ENCODE results near the gene PRPF18.

Gene PRPF18

DNA sequence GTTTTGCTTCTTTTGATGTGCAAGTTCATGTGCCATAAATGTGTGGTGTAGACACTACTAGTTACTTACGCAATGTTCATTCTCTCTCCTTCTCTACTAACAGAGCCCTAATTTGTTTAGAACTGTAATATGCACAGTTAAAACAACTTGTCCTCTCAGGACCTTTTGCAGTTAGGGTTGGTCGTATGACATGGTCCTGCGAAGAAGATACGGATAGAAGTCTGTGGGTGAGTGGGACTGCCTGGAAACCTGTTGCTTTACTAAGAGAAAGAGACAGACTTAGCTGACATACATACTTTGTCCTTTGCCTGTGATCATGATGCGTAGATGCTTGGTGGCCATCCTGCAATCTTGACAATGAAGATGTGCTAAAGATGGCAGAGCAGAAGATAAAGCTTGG lies 51.1 kb downstream of the PRPF18 start:
- no peak for DNase-seq (ENCODE audit: low read depth)

DNA sequence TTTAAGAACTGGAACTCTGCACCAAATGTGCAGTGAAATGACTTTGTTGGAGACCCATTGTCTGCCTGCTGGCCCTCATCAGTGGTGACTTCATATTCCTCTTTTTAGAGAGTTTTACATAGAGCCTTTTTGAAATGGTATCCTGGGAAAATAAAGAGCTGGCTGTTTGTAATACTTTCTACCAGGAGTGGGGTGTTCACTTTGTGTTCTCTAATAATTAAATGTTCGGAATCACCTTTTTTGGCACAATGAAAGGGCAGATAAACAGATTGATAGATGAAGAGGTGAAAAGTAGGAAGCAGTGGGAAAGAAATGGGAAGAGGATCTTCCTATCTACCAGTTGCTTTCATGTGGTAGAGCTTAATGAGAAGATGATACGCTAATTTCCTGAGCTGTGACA lies 55.5 kb downstream of the PRPF18 start:
- DNase-seq (ENCODE audit: low read depth) = no peak

DNA sequence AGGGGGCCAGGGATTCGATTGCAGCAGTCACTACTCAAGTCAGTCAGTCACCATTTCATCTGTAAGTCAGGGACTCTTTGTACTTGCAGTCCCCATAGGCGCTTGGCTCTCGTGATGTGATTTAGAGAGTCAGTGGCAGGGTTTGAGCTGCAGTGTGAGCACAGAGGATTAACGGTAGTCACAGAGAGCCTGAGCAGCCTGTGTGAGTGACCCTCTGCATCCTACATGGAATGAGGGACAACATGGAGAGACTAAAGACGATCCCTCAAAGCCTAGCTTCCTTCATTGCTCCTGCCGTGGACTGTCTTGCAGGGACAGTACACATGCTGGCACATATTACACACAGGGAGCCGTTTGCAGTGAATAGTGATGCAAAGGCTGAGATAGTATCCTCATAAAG lies 56.3 kb downstream of the PRPF18 start:
- no peak for DNase-seq (ENCODE audit: low read depth)

DNA sequence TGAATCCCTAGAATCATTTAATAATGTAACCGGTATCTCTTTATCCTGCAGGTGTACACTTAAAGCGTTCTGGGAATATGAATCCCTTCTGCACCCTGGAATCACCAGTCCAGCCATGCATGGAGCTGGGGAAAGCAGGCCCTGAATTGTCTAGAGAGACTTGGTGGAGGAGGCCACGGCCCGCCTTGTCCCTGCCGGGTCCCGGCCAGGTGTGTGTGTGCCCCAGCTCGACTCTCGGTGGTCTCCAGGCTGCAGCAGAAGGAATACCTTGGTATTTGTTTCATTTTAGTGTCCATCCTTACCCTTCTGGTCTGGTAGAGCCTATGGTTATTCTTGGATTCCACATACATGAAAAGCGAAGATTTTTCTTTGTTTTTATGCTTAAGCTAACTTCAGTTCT lies 58.1 kb downstream of the PRPF18 start:
- DNase-seq (ENCODE audit: low read depth) = no peak

DNA sequence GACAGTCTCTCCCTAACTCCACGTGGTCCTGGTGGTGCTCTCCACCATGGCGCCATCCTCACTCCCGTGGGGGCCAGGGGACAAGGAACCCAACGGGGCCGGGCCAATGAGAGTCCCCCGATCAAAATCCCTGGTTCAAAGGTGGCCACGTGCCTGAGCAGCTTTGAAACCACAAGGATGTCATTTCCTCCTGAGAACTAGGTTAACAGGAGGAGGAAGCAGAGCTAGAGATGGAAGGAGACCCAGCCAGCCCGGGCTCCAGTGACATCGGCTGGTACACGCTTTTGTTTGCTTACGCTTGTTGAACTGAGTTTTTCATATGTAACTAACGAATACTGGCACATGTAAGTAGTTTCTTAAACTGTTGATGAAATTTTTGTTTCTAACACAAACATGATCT lies 61.7 kb downstream of the PRPF18 start:
- no peak for DNase-seq (ENCODE audit: low read depth)

DNA sequence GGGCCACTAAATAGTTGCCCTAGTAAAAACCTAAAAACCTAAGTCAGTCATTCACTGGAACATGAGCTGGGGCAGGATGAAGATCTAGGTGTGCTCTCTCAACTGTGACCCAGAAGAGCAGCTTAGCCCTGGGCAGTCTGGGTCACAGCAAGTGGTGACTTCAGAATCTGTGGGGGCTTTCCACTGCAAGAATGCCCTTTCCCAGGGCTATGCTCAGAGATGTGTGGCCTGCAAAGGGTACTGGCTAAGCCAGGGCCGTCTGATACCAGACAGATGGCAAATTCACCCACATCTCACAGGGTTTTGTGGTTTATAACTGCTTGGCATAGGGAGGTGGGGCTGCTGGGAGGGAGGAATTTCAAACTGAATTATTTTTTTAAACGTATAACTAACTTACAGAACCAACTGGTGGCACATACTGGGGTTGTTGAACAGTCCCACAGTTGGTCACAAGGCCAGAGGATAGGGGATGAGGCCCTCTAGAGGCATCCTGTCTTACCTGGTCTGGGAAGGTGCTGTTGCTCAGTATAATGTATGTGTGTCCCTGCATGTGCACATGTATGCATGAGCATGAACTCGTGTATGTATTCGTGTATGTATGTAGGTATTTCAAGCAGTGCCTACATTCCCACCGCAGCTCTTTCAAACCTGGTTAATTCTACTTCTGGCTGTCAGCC lies 63.2 kb downstream of the PRPF18 start:
- DNase-seq (ENCODE audit: low read depth) = no peak

DNA sequence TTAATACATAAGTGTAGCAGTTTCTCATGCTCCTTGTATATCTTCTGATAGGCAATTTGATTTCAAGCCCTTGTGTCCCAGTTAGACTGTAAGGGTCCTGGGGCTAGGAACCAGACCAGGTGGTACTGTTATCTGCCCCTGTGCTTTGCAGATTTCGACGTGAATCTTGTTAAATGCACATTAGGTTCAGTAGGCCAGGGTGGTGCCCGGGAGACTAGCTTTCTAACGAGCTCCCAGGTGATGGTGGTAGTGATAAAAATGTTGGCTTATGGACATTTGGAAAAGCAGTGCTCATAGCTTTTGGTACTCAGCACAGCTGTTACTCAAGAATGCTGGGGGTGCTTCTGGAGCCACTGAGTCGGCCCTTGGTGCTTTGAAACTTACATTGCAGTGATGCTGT lies 64.2 kb downstream of the PRPF18 start:
- DNase-seq (ENCODE audit: low read depth) = no peak

DNA sequence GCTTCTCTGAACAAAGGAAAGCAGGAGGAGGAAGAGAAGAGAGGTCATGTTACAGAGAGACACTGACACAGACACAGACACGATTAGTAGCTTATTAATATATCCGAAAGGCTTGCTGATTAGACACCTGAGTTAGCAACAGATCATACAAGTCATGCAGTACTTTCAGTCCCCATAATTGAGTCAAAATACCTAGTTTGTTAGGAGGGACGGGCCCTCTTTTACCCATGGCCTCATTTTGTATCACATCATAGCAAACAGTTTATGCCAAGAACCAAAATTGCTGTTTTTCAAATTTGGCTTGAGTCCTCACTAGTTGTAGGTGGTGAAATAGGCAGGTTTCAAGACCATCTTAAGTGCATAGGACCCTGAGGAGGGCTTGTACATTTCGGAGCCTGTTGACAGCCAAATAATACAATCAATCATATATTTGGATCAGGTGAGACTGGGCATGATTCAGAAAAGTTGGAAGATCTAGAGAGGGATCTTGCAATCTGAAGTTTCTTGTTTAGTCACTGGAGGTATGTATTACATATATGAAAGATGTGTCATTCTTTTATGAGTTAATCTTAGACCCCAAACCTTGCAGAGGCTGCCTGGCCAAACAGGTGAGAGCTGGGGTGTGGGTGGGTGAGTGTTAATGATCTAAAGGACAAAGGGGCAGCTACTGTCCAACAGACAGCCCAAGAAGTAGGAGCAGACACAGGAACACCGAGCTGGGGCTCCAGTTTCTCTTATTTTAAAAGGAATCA lies 65.4 kb downstream of the PRPF18 start:
- no peak for DNase-seq (ENCODE audit: low read depth)

DNA sequence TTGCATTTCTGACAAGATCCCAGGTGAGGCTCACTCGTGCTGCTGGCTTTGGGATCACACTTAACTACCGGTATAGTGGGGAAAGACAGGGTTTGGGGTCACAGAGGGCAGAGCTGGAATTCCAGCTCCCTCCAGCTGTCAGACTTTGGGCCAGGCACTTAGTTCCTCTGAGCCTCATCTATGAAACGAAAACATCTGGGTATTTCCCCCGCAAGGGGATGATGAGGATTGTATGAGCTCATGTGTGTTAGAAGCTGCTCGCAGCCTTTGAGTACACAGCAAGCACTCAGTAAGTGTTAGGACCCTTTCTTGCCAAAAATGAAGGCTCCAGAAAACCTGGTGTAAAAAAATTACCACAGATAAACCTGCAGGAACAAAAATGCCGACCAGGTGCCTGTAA lies 66.1 kb downstream of the PRPF18 start:
- DNase-seq (ENCODE audit: low read depth) = no peak

DNA sequence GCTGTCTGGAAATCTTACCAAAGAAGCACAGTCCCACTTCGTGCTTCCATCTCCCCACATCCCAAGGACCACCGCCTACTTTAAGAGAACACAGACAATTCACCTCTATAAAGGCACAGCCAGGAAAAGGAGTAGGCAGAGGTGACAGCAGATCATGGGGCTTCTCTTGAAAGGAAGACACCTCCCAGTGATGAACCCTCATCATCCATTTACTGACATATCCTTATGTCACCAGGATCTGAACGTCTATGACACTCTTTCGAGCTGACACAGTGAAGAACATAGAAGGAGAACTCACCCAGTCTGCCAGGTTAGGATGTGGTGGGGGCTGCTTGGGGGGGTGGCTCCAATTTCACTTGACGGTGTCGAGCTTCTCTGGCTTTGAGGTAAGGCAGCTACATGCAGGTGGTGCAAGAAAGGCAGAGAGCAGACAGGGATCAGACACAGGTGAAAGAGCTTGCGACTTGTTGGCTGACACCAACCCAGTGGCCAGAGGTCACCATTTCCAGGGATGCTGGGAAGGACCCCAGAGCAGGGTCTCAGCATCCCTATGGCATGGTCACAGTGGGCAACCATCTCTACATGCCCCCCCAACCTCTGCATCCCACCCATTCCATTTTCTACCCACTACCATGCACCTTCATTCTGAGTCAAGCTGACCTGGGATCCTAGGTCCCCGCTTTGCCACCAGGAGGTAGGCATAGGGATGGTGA lies 67.5 kb downstream of the PRPF18 start:
- no peak for DNase-seq (ENCODE audit: low read depth)

DNA sequence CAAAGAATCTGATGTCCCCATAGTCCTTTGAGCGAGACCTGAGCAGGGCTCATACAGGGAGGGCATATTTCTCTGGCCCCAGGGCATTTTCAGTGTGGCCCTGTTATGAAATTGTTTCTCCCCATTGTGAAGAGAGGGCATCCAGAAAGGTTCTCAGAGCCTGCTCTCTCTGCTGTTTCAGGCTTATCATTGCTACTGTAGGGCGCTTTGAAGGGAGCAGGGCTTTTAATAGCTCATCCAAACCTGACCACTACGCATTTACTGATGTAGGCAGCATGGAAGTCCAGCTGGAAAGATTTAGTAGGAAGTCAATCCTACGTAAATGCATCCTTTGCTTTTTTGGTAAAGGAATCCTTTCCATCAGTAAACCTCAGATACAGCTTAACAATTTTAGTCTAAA lies 68.1 kb downstream of the PRPF18 start:
- no peak for DNase-seq (ENCODE audit: low read depth)

DNA sequence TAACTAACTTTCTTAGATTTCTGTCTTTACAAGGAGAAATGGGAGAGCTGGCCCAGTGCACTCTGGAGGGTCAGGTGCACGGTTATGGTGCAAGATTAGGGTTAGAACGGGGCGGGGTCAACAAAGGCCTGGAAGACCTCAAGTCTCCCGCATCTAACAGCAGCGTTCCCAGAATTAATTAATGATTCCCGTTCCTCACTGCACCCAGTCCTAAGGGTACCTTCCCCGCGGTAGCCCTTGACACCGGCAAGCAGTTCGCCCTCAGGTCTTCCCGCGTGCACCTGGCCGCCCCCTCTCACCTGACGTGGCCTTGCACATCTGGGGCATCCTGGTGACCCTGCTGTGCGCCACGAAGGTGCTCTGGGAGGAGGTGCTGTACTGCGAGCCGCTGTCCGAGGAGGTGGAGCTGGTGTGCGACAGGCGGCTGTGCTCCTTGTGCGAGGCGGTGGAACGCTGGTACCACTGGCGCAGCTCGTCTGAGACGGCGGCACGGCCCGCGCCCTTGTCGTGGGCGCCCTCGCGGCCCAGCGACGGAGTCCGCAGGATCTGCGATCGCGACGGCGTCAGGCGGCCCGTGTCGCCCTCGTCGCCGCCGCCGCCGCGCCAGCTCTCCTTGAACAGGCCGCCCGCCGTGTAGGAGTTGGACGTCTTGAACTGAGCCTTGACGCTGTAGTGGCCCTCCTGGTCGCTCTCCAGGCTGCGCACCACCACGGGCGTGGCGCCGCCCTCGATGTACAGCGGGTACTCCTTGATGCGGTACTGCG lies 69.8 kb downstream of the PRPF18 start:
- DNase-seq (ENCODE audit: low read depth) = no peak

DNA sequence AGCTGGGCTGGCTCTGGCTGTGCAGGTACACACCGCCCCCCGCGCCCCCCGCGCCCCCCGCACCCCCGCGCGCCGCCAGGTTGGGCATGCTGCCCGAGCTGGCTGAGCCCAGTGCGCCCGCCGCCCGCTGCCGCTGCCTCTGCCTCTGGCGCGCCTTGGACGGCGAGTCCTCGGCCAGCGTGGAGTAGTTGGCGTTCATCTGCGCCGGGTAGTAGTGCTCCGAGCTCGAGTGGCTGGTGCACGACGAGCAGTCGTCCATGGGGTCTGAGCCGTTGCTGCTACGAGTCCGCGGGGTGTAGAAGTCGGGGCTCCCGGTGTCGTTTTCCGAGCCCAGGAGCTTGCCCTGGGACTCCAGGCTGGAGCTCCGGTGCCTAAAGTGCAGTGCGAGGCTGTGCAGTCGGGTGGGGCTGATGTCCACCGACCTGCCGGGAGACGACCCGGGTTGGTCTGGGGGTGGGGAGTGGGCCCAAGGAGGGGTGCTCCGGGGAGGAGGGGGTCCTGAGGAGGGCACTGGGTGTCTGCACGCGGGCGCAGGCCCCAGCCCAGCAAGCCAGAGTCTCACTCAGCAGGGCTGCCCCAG lies 70.4 kb downstream of the PRPF18 start:
- DNase-seq (ENCODE audit: low read depth) = no peak

DNA sequence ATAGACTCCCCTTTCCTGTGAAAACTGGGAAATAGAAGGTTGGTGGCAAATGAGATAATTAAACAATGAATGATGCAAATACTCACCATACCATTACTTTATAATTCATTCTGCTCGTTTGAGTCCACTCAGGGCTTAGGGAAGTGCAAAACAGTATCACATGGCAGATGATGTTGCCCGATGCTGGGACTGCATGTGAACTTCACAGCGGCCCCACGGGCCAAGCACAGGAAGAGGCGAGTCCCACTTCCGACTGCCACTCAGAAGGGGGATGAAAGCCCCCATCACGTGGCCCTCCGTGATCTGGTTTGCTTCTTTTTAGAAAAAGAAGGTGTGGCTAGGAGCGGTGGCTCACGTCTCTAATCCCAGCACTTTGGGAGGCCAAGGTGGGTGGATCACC lies 71.5 kb downstream of the PRPF18 start:
- DNase-seq (ENCODE audit: low read depth) = no peak

DNA sequence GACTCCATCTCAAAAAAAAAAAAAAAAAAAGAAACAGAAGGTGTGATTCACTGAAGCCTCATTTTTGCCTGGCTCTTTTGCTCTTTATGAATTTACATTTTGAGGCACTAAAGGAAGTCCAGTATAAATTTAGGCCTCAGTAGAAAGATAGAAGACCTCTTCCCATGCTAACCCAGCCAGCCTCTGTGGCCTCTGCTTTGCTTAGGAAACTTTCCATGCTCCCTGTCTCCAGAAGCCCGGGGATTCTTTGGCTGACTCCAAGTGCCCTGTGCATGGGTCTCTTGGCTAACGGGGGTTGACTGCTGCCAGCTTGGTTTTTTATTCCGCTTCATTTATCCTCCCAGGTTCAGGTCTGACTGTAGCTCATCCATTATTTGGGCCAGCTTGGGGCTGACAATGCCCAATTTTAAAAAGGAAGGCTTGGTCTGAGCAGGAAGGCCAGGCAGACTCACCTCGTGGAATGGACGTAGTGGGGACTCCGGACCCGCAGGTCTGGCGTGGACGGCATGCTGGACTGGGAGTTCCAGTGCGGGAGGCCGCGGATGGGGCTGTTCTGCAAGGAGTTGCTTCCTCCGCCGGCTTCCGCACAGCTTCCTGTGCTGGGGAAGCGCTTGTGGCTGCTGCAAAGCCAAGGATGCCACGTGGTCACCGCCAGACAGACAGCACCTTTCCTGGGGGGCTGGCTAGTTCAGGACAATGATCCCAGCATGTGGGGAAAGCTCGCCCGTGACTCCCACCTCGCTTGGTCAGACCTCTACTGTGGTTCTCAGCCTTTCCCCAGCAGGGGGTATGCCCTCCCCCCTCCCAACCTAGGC lies 72.3 kb downstream of the PRPF18 start:
- DNase-seq (ENCODE audit: low read depth) = no peak

DNA sequence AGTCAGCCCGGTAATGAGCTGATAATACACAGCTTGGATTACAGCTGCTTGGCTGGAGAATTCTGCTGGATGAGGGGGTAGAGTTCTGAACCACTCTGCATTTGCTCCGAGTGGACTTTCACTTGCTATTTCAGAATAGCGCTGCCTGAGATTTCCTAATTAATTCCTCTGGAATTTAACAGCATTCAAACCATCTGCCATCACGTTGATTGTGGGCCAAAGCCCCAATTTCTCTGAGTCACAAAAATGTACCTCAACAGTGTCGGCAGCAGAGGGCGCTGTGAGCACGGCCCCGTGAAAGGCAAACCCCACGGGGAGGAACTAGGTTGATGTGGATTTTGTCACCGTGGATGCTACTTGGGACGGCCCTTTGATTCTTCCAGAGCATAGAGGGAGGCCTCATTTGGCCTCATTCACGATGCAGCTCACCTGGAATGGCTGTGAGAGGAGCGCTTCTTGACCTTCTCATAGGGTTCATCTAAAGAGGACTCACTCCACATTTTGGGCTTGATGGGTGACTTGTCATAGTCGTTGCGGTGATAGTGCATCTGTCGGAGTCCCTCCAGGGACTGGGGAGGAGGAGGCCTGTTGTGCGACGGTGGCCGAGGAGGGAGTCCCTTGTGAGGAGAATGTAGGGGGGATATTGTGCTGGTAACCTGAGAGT lies 73.3 kb downstream of the PRPF18 start:
- DNase-seq (ENCODE audit: low read depth) = peak; percentile 27

DNA sequence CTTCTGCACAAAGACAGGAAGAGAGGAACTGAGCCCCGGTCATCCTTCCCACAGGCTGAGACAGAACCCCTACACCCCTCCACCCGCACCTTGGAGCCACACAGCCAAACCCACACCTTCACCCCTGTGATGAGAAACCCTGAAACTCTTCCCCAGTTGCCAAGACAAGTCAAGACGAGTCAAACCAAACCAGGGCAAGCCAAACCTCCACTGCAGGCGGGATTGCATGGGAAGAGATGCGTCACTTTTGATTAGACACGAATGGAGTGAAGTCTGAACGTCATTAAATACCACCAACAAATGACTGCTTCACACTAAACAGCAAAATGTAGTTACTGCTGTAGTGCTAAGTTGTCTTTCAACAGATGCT lies 73.8 kb downstream of the PRPF18 start:
- peak; percentile 17 for DNase-seq (ENCODE audit: low read depth)

DNA sequence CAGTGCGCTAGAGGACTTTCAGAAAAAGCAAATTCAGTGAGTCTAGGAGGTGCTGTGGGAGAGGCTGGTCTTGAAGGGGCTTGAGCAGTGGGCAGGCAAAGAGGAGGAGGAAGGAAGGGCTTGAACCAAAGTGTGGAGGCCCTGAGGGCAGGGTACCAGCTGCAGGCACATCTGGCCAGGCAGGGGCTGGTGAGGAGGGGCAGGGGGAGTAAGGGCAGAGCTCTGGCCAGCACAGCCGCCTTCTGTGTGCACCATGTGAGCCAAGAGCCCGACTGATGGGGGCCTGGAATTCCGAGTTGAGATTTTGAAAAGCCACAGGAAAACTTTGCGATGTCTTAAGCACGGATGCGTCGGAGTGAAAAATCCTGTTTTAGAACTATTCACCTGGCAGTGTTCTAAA lies 74.5 kb downstream of the PRPF18 start:
- no peak for DNase-seq (ENCODE audit: low read depth)

DNA sequence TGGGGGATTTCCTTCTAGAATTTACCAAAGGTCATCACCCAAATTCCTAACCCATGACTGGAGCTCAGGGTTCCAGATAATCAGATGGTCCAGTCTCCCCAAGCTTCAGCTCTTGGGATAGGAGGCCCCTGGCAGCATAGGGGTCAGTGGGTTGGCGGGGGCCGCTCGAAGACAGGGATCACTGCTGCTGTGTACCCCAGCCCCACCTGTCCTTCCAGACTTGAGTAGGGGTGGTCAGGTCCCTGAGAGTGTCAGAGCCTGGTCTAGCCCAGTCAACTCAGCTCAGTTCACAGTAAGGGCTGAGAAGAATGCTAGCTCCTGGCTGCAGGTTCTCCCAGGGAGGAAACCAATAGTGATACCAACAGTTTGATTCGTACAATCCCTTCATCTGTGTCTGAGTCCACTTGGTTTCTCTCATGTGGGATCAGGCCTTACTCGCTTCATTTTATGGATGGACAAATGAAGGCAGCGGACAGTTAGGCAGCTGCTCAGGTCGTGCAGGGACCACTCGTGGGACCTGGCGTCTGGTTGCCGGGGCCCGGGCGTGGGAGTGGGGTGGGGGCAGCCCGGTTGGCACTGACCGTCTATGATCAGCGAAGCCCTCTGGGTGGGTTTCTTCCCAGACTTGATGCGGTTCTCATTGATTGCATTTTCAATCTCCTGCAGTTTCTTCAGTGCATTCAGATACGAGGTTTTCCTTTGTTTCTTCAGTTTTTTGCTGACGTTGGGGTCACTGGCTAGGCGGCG lies 78.9 kb downstream of the PRPF18 start:
- DNase-seq (ENCODE audit: low read depth) = no peak

DNA sequence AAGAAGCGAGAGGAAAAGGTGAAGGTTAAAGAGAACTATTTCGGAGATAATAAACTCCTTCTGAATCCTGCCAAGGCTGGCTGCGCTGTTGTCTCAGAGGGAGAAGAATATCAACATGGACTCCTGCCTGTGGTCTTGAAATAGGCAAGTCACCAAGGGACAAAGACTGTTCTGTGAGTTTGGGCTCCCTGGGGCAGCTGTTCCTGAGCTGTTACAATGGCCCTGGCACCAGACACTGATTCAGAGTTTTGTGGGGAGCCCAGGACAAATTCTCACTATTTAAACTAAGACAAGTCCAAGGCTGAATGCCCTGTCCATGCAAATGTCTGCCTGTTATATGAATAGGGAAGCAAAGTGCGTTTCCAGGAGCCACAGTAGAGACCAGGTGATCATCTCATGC lies 81.4 kb downstream of the PRPF18 start:
- no peak for DNase-seq (ENCODE audit: low read depth)

Data from GM04503 (cell line).